NCI-H748 (cell line): ENCODE measurements around the gene KIN.
A peak's percentile ranks its signal among the peaks of the same experiment; 100 is the strongest.
"Not testable (repeated sequence)": the region's sequence is repeated elsewhere in the genome, so short reads cannot be mapped to it uniquely, and the experiment has no call there.

Experiments used
- DNase-seq: peaks from one replicate; lab custom pipeline; 2025; ENCODE audit not compliant: unreplicated experiment; lab: John Stamatoyannopoulos, UW

KIN gene

GRCh38 chr10:7795605-7796004 lies 7.8 kb upstream of the KIN start:
- no peak for DNase-seq

- no peak for DNase-seq
Measured at GRCh38 chr10:7794251-7795026, 6.6 kb upstream of the KIN start.

- no peak for DNase-seq
Measured at GRCh38 chr10:7792541-7792940, 4.7 kb upstream of the KIN start.

GRCh38 chr10:7789390-7789789 lies 1.6 kb upstream of the KIN start:
- DNase-seq: no peak

GRCh38 chr10:7788639-7789286 lies 970 bp upstream of the KIN start:
- peak; percentile 41 for DNase-seq

- DNase-seq: no peak
Measured at GRCh38 chr10:7787150-7787856, 490 bp downstream of the KIN start.

GRCh38 chr10:7786430-7786829 lies 1.4 kb downstream of the KIN start:
- no peak for DNase-seq

GRCh38 chr10:7782194-7782593 lies 5.6 kb downstream of the KIN start:
- DNase-seq: not testable (repeated sequence)

GRCh38 chr10:7776777-7777176 lies 11.0 kb downstream of the KIN start:
- no peak for DNase-seq

GRCh38 chr10:7773845-7774801 lies 13.7 kb downstream of the KIN start:
- no peak for DNase-seq

- no peak for DNase-seq
Measured at GRCh38 chr10:7768417-7768816, 19.4 kb downstream of the KIN start.

- DNase-seq: no peak
Measured at GRCh38 chr10:7767209-7767608, 20.6 kb downstream of the KIN start.

GRCh38 chr10:7766241-7766640 lies 21.6 kb downstream of the KIN start:
- DNase-seq: no peak

GRCh38 chr10:7763929-7764328 lies 23.9 kb downstream of the KIN start:
- DNase-seq: no peak

- DNase-seq: peak; percentile 7
Measured at GRCh38 chr10:7756360-7756992, 31.3 kb downstream of the KIN start.

- DNase-seq: no peak
Measured at GRCh38 chr10:7755103-7755502, 32.7 kb downstream of the KIN start.

GRCh38 chr10:7752251-7752650 lies 35.5 kb downstream of the KIN start:
- DNase-seq: no peak

- no peak for DNase-seq
Measured at GRCh38 chr10:7750222-7750621, 37.6 kb downstream of the KIN start.

GRCh38 chr10:7748637-7749036 lies 39.2 kb downstream of the KIN start:
- DNase-seq: not testable (repeated sequence)

GRCh38 chr10:7744307-7744706 lies 43.5 kb downstream of the KIN start:
- no peak for DNase-seq
